Mononuclear cell (primary cell): ENCODE data around the gene PCCA. TPM values are rescaled to one million over a fixed set of nuclear protein-coding genes. Genes with fewer than 3 reads are reported as not detected.

ENCODE experiments used
- H3K27me3 ChIP-seq: 2 replicates; pipeline ENCODE4 v1.6.0; 2011; ENCODE audit warnings: low read length, control low read depth; ENCODE audit not compliant: insufficient read depth
- H3K4me1 ChIP-seq: 2 replicates; pipeline ENCODE4 v1.5.1; 2011; ENCODE audit warnings: mild to moderate bottlenecking, low read length, control low read depth; ENCODE audit not compliant: insufficient read depth
- H3K4me3 ChIP-seq: 2 replicates; pipeline ENCODE4 v1.5.1; 2011; ENCODE audit warnings: mild to moderate bottlenecking, low read length, moderate library complexity
- H3K9me3 ChIP-seq: 2 replicates; pipeline ENCODE4 v1.5.1; 2011; ENCODE audit warnings: low read depth, mild to moderate bottlenecking, control low read depth, low read length
- total RNA-seq: library from RNA; depleted of rRNA; stranded (reverse); fragments of >200 nt; gene quantifications from one replicate; pipeline ENCODE4 v1.2.3, GENCODE V29; 2012

PCCA gene
- total RNA-seq, 1 donor: 7.9 TPM

- Histone ChIP-seq H3K9me3 (no peaks in the 10 kb centered on the region), H3K4me3 (no peak overlapping the region), H3K27me3 (no peaks in the 10 kb centered on the region), H3K4me1 (peaks cover 5% of the 10 kb centered on the region)
Observed at GRCh38 chr13:100178309-100178708, 89.4 kb downstream of the PCCA start.

- peaks cover 7% of the 10 kb centered on the region for H3K4me1 ChIP-seq
- H3K4me3 ChIP-seq: no peak overlapping the region
Observed at GRCh38 chr13:100179276-100179675, 90.4 kb downstream of the PCCA start.

GRCh38 chr13:100182900-100183490 lies 94.1 kb downstream of the PCCA start:
- peaks cover 7% of the 10 kb centered on the region for H3K4me1 ChIP-seq
- no peaks in the 10 kb centered on the region for H3K9me3 ChIP-seq
- no peaks in the 10 kb centered on the region for H3K27me3 ChIP-seq
- no peak overlapping the region for H3K4me3 ChIP-seq

More at GRCh38 chr13:100179276-100179675, 90.4 kb downstream of the PCCA start:
- no peaks in the 10 kb centered on the region for H3K9me3 ChIP-seq
- H3K27me3 ChIP-seq: no peaks in the 10 kb centered on the region

- Histone ChIP-seq H3K27me3 (no peaks in the 10 kb centered on the region), H3K4me3 (no peak overlapping the region), H3K4me1 (peaks cover 7% of the 10 kb centered on the region), H3K9me3 (no peaks in the 10 kb centered on the region)
Observed at GRCh38 chr13:100184095-100184494, 95.2 kb downstream of the PCCA start.

- H3K4me3 ChIP-seq: no peak overlapping the region
- H3K9me3 ChIP-seq: no peaks in the 10 kb centered on the region
- no peaks in the 10 kb centered on the region for H3K4me1 ChIP-seq
- no peaks in the 10 kb centered on the region for H3K27me3 ChIP-seq
Observed at GRCh38 chr13:100195568-100195967, 106.7 kb downstream of the PCCA start.

GRCh38 chr13:100196375-100196774 lies 107.5 kb downstream of the PCCA start:
- no peaks in the 10 kb centered on the region for H3K4me1 ChIP-seq
- no peaks in the 10 kb centered on the region for H3K9me3 ChIP-seq
- H3K27me3 ChIP-seq: no peaks in the 10 kb centered on the region
- H3K4me3 ChIP-seq: no peak overlapping the region

GRCh38 chr13:100197116-100197515 lies 108.2 kb downstream of the PCCA start:
- H3K4me3 ChIP-seq: no peak overlapping the region
- no peaks in the 10 kb centered on the region for H3K27me3 ChIP-seq
- no peaks in the 10 kb centered on the region for H3K9me3 ChIP-seq
- no peaks in the 10 kb centered on the region for H3K4me1 ChIP-seq

- no peak overlapping the region for H3K4me3 ChIP-seq
- no peaks in the 10 kb centered on the region for H3K27me3 ChIP-seq
- H3K4me1 ChIP-seq: no peaks in the 10 kb centered on the region
- H3K9me3 ChIP-seq: no peaks in the 10 kb centered on the region
Observed at GRCh38 chr13:100197591-100198365, 108.9 kb downstream of the PCCA start.

- H3K27me3 ChIP-seq: no peaks in the 10 kb centered on the region
- no peak overlapping the region for H3K4me3 ChIP-seq
- H3K4me1 ChIP-seq: peaks cover 12% of the 10 kb centered on the region
- H3K9me3 ChIP-seq: no peaks in the 10 kb centered on the region
Observed at GRCh38 chr13:100203696-100204367, 114.9 kb downstream of the PCCA start.

GRCh38 chr13:100208002-100208401 lies 119.1 kb downstream of the PCCA start:
- H3K4me3 ChIP-seq: no peak overlapping the region
- H3K4me1 ChIP-seq: peaks cover 44% of the 10 kb centered on the region
- H3K27me3 ChIP-seq: no peaks in the 10 kb centered on the region
- H3K9me3 ChIP-seq: no peaks in the 10 kb centered on the region

- no peak overlapping the region for H3K4me3 ChIP-seq
- H3K9me3 ChIP-seq: no peaks in the 10 kb centered on the region
- peaks cover 42% of the 10 kb centered on the region for H3K4me1 ChIP-seq
- H3K27me3 ChIP-seq: no peaks in the 10 kb centered on the region
Observed at GRCh38 chr13:100208626-100209025, 119.7 kb downstream of the PCCA start.

GRCh38 chr13:100209857-100210825 lies 121.2 kb downstream of the PCCA start:
- Histone ChIP-seq H3K4me1 (peaks cover 38% of the 10 kb centered on the region), H3K27me3 (no peaks in the 10 kb centered on the region), H3K4me3 (no peak overlapping the region), H3K9me3 (no peaks in the 10 kb centered on the region)

GRCh38 chr13:100211016-100211710 lies 122.3 kb downstream of the PCCA start:
- Histone ChIP-seq H3K4me1 (peaks cover 38% of the 10 kb centered on the region), H3K9me3 (no peaks in the 10 kb centered on the region), H3K27me3 (no peaks in the 10 kb centered on the region), H3K4me3 (no peak overlapping the region)

- no peaks in the 10 kb centered on the region for H3K9me3 ChIP-seq
- no peak overlapping the region for H3K4me3 ChIP-seq
- no peaks in the 10 kb centered on the region for H3K27me3 ChIP-seq
- H3K4me1 ChIP-seq: peaks cover 38% of the 10 kb centered on the region
Observed at GRCh38 chr13:100212904-100213553, 124.1 kb downstream of the PCCA start.
